ENCODE data around the gene NANP. TPM values are rescaled to one million over a fixed set of nuclear protein-coding genes. Genes with fewer than 3 reads are reported as not detected.
A peak's percentile ranks its signal among the peaks of the same experiment; 100 is the strongest.

NANP gene
- total RNA-seq, 1 experiment from 2014 or later = 7.1 TPM

DNA sequence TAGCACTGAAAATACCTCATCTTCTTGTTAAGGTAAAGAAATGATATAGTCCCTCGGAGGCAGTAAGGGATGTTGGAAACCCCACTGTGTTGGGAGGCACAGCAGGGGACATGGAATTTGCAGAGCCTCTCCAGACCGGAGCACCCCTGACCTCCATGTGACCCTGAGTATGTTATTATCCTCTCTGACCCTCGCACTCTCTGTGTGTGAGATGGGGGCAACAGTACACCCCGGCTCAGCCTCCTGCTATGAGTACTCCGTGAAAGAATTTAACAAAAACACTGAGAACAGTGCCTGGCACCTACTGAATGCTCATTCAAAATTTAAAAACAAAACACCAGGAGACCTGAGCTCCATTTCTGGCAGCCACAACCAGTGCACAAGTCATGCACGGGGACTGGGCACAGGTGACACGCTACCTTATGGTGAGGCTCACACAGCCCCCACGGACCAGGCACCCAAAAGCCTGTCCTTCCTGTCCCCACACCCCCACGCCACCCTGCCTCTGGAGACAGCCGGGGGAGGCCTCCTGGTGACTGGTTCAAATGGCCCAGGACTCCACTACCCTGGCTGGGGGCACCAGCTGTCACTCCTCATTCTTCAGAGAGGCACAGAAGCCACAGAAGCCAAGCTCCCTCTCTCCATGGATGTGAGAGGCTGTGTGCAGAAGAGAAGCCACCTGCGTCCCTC, 44.6 kb downstream of the NANP start:
- no peak overlapping the region for H2BK120ac ChIP-seq (ENCODE audit: low read depth, low read length, poor library complexity, severe bottlenecking)
- H3K4me1 Mint-ChIP-seq = peaks cover 38 to 45% of the 10 kb centered on the region in 2 experiments
- H3K27ac ChIP-seq (ENCODE audit: insufficient read length, low read depth, low read length) = no peak overlapping the region
- no peak overlapping the region for H2BK15ac ChIP-seq (ENCODE audit: low read depth, low read length)
- H3K4me1 ChIP-seq (ENCODE audit: insufficient read depth, low read length) = no peaks in the 10 kb centered on the region; the same call in 1 of the 2 replicates
- no peaks in the 10 kb centered on the region for H4K20me1 ChIP-seq (ENCODE audit: control insufficient read depth, insufficient read depth, insufficient read length)
- H3K9me3 ChIP-seq (ENCODE audit: control insufficient read depth, low read depth, low read length) = no peaks in the 10 kb centered on the region
- no peak overlapping the region for H3K14ac ChIP-seq (ENCODE audit: insufficient read depth, low read length)
- H4K5ac ChIP-seq (ENCODE audit: insufficient read length, low read depth, low read length) = no peak overlapping the region
- DNase-seq = no peak
- no peak overlapping the region for H3K4me2 ChIP-seq (ENCODE audit: insufficient read depth, insufficient read length, low read length)
- H4K8ac ChIP-seq (replicated peaks; ENCODE audit: insufficient read length, low read depth, low read length) = no peak overlapping the region
- H3K27me3 ChIP-seq (ENCODE audit: insufficient read depth, low read length) = no peaks in the 10 kb centered on the region
- no peak overlapping the region for H2BK5ac ChIP-seq (ENCODE audit: insufficient read length, low read length)
- no peak overlapping the region for H3K4me3 Mint-ChIP-seq
- no peak overlapping the region for H4K91ac ChIP-seq (ENCODE audit: insufficient read length, low read depth, low read length)
- H2BK20ac ChIP-seq (ENCODE audit: low read depth, low read length, poor library complexity, severe bottlenecking) = no peak overlapping the region
- H3T11ph ChIP-seq (ENCODE audit: low read length) = no peak overlapping the region
- H3K23ac ChIP-seq (ENCODE audit: insufficient read length, low read depth, low read length) = no peak overlapping the region
- no CpG with 5 or more reads among the region's 11 CpGs for WGBS (ENCODE audit: extremely low coverage, insufficient read length, low lambda C conversion rate)
- peak overlapping the region in 2 of 3 experiments; percentile 76 to 79; a peak in 3 of 7 replicates for H3K27ac Mint-ChIP-seq
- H3K79me1 ChIP-seq (ENCODE audit: insufficient read depth, low read depth, low read length, poor library complexity, severe bottlenecking) = peaks cover 6% of the 10 kb centered on the region
- H2BK12ac ChIP-seq (ENCODE audit: insufficient read length, low read depth, low read length) = no peak overlapping the region
- no peak overlapping the region for H3K4ac ChIP-seq (ENCODE audit: low read depth, low read length)
- no peaks in the 10 kb centered on the region for H3K23me2 ChIP-seq (ENCODE audit: insufficient read length, low read depth, low read length, poor library complexity, severe bottlenecking)
- H3K9me3 Mint-ChIP-seq = peaks cover 0 to 2% of the 10 kb centered on the region in 2 experiments; a peak in 1 of 5 replicates
- TF ChIP-seq, protein P1, sequence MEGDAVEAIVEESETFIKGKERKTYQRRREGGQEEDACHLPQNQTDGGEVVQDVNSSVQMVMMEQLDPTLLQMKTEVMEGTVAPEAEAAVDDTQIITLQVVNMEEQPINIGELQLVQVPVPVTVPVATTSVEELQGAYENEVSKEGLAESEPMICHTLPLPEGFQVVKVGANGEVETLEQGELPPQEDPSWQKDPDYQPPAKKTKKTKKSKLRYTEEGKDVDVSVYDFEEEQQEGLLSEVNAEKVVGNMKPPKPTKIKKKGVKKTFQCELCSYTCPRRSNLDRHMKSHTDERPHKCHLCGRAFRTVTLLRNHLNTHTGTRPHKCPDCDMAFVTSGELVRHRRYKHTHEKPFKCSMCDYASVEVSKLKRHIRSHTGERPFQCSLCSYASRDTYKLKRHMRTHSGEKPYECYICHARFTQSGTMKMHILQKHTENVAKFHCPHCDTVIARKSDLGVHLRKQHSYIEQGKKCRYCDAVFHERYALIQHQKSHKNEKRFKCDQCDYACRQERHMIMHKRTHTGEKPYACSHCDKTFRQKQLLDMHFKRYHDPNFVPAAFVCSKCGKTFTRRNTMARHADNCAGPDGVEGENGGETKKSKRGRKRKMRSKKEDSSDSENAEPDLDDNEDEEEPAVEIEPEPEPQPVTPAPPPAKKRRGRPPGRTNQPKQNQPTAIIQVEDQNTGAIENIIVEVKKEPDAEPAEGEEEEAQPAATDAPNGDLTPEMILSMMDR (conservative IDR thresholded peaks at IDR 0.05) = no peak
- no peak overlapping the region for H3K18ac ChIP-seq (ENCODE audit: insufficient read length, low read depth, low read length)
- peaks cover 41 to 46% (median 43%) of the 10 kb centered on the region in 3 experiments for H3K36me3 Mint-ChIP-seq (ENCODE audit: insufficient read depth in 1 of 3, low read depth in 3 of 3)
- H2AFZ ChIP-seq (ENCODE audit: low read length) = no peak overlapping the region
- H3K9ac ChIP-seq (ENCODE audit: extremely low read depth, insufficient read length, low read length) = no peak overlapping the region
- H2AK5ac ChIP-seq (ENCODE audit: insufficient read length, low read length) = no peak overlapping the region
- no peak overlapping the region for H3K56ac ChIP-seq (ENCODE audit: insufficient read length, low read depth, low read length)
- no peaks in the 10 kb centered on the region for H3K27me3 Mint-ChIP-seq (ENCODE audit: low read depth)
- peaks cover 29% of the 10 kb centered on the region; the same call in 1 of the 2 replicates for H3K79me2 ChIP-seq (ENCODE audit: insufficient read depth, low read length)
